Activated naive CD4-positive, alpha-beta T cell treated with anti-CD3 and anti-CD28 coated beads, Interleukin-2, amount 50 U/mL, for 24 hours (primary cell): Measurements from ENCODE around the gene PPFIA1.

ENCODE experiments used
- H3K27ac Mint-ChIP-seq: one replicate; pipeline ENCODE4 v1.8.0; 2021; ENCODE audit warnings: mild to moderate bottlenecking, mixed read lengths
- H3K27me3 Mint-ChIP-seq: one replicate; pipeline ENCODE4 v1.8.0; 2021; ENCODE audit warnings: mixed read lengths
- H3K36me3 Mint-ChIP-seq: one replicate; pipeline ENCODE4 v1.8.0; 2021; ENCODE audit warnings: mixed read lengths
- H3K4me1 Mint-ChIP-seq: one replicate; pipeline ENCODE4 v1.8.0; 2021; ENCODE audit warnings: mixed read lengths
- H3K4me3 Mint-ChIP-seq: one replicate; pipeline ENCODE4 v1.8.0; 2021; ENCODE audit warnings: mild to moderate bottlenecking, mixed read lengths
- H3K9me3 Mint-ChIP-seq: one replicate; pipeline ENCODE4 v1.8.0; 2021; ENCODE audit warnings: mixed read lengths

PPFIA1 gene

GRCh38 chr11:70270104-70270876 lies at the start of gene PPFIA1:
Gene PPFIA1, plus strand, starts transcription at chr11:70270690. Its CDS starts 1,483 bp downstream, at chr11:70272173.
- Mint-ChIP-seq H3K27me3 (peaks cover 8% of the 10 kb centered on the region), H3K36me3 (peaks cover 10% of the 10 kb centered on the region), H3K4me3 (peak within 1 kb of the TSS; percentile 96), H3K4me1 (peaks cover 35% of the 10 kb centered on the region), H3K27ac (peak within 1 kb of the TSS; percentile 88), H3K9me3 (no peaks in the 10 kb centered on the region)

GRCh38 chr11:70220920-70221319 lies 49.6 kb upstream of the PPFIA1 start:
- peaks cover 1% of the 10 kb centered on the region for H3K36me3 Mint-ChIP-seq

GRCh38 chr11:70225681-70226177 lies 44.8 kb upstream of the PPFIA1 start:
- Mint-ChIP-seq H3K4me3 (no peak overlapping the region), H3K9me3 (no peaks in the 10 kb centered on the region), H3K36me3 (no peaks in the 10 kb centered on the region), H3K27ac (no peak overlapping the region), H3K4me1 (no peaks in the 10 kb centered on the region), H3K27me3 (no peaks in the 10 kb centered on the region)

More at GRCh38 chr11:70220920-70221319, 49.6 kb upstream of the PPFIA1 start:
- Mint-ChIP-seq H3K27ac (no peak overlapping the region), H3K27me3 (peaks cover 4% of the 10 kb centered on the region), H3K4me3 (no peak overlapping the region), H3K4me1 (no peaks in the 10 kb centered on the region), H3K9me3 (no peaks in the 10 kb centered on the region)

GRCh38 chr11:70226183-70226582 lies 44.3 kb upstream of the PPFIA1 start:
- Mint-ChIP-seq H3K9me3 (no peaks in the 10 kb centered on the region), H3K36me3 (no peaks in the 10 kb centered on the region), H3K4me1 (no peaks in the 10 kb centered on the region), H3K27ac (no peak overlapping the region), H3K27me3 (no peaks in the 10 kb centered on the region), H3K4me3 (no peak overlapping the region)

GRCh38 chr11:70226967-70227366 lies 43.5 kb upstream of the PPFIA1 start:
- H3K4me1 Mint-ChIP-seq = no peaks in the 10 kb centered on the region
- no peak overlapping the region for H3K4me3 Mint-ChIP-seq
- no peaks in the 10 kb centered on the region for H3K27me3 Mint-ChIP-seq
- H3K9me3 Mint-ChIP-seq = no peaks in the 10 kb centered on the region
- no peaks in the 10 kb centered on the region for H3K36me3 Mint-ChIP-seq
- no peak overlapping the region for H3K27ac Mint-ChIP-seq

GRCh38 chr11:70229737-70230136 lies 40.8 kb upstream of the PPFIA1 start:
- H3K27ac Mint-ChIP-seq = no peak overlapping the region
- H3K4me1 Mint-ChIP-seq = no peaks in the 10 kb centered on the region
- no peak overlapping the region for H3K4me3 Mint-ChIP-seq
- no peaks in the 10 kb centered on the region for H3K9me3 Mint-ChIP-seq
- no peaks in the 10 kb centered on the region for H3K36me3 Mint-ChIP-seq
- H3K27me3 Mint-ChIP-seq = no peaks in the 10 kb centered on the region

GRCh38 chr11:70230151-70230839 lies 40.2 kb upstream of the PPFIA1 start:
- H3K4me1 Mint-ChIP-seq = no peaks in the 10 kb centered on the region
- no peak overlapping the region for H3K4me3 Mint-ChIP-seq
- no peaks in the 10 kb centered on the region for H3K9me3 Mint-ChIP-seq
- H3K27ac Mint-ChIP-seq = no peak overlapping the region
- H3K27me3 Mint-ChIP-seq = no peaks in the 10 kb centered on the region
- H3K36me3 Mint-ChIP-seq = no peaks in the 10 kb centered on the region

- no peaks in the 10 kb centered on the region for H3K4me1 Mint-ChIP-seq
- no peaks in the 10 kb centered on the region for H3K27me3 Mint-ChIP-seq
- no peaks in the 10 kb centered on the region for H3K9me3 Mint-ChIP-seq
- H3K4me3 Mint-ChIP-seq = no peak overlapping the region
- no peak overlapping the region for H3K27ac Mint-ChIP-seq
- no peaks in the 10 kb centered on the region for H3K36me3 Mint-ChIP-seq
Measured at GRCh38 chr11:70230840-70231710, 39.4 kb upstream of the PPFIA1 start.

GRCh38 chr11:70233034-70233433 lies 37.5 kb upstream of the PPFIA1 start:
- H3K36me3 Mint-ChIP-seq = no peaks in the 10 kb centered on the region
- no peak overlapping the region for H3K4me3 Mint-ChIP-seq
- no peaks in the 10 kb centered on the region for H3K27me3 Mint-ChIP-seq
- H3K9me3 Mint-ChIP-seq = no peaks in the 10 kb centered on the region
- H3K4me1 Mint-ChIP-seq = no peaks in the 10 kb centered on the region
- no peak overlapping the region for H3K27ac Mint-ChIP-seq

GRCh38 chr11:70233511-70233934 lies 37.0 kb upstream of the PPFIA1 start:
- H3K36me3 Mint-ChIP-seq = no peaks in the 10 kb centered on the region
- H3K27ac Mint-ChIP-seq = no peak overlapping the region
- H3K4me3 Mint-ChIP-seq = no peak overlapping the region
- no peaks in the 10 kb centered on the region for H3K9me3 Mint-ChIP-seq
- H3K27me3 Mint-ChIP-seq = no peaks in the 10 kb centered on the region
- no peaks in the 10 kb centered on the region for H3K4me1 Mint-ChIP-seq

- H3K27ac Mint-ChIP-seq = no peak overlapping the region
- no peaks in the 10 kb centered on the region for H3K36me3 Mint-ChIP-seq
- no peaks in the 10 kb centered on the region for H3K9me3 Mint-ChIP-seq
- H3K4me3 Mint-ChIP-seq = no peak overlapping the region
- no peaks in the 10 kb centered on the region for H3K4me1 Mint-ChIP-seq
- no peaks in the 10 kb centered on the region for H3K27me3 Mint-ChIP-seq
Measured at GRCh38 chr11:70233962-70234361, 36.5 kb upstream of the PPFIA1 start.

- Mint-ChIP-seq H3K9me3 (no peaks in the 10 kb centered on the region), H3K4me3 (no peak overlapping the region), H3K27me3 (peaks cover 3% of the 10 kb centered on the region), H3K4me1 (no peaks in the 10 kb centered on the region), H3K27ac (no peak overlapping the region), H3K36me3 (no peaks in the 10 kb centered on the region)
Measured at GRCh38 chr11:70240337-70240736, 30.2 kb upstream of the PPFIA1 start.

GRCh38 chr11:70241709-70242108 lies 28.8 kb upstream of the PPFIA1 start:
- H3K27me3 Mint-ChIP-seq = peaks cover 3% of the 10 kb centered on the region
- no peaks in the 10 kb centered on the region for H3K36me3 Mint-ChIP-seq
- no peak overlapping the region for H3K4me3 Mint-ChIP-seq
- no peak overlapping the region for H3K27ac Mint-ChIP-seq
- H3K9me3 Mint-ChIP-seq = no peaks in the 10 kb centered on the region
- H3K4me1 Mint-ChIP-seq = no peaks in the 10 kb centered on the region

GRCh38 chr11:70242885-70243284 lies 27.6 kb upstream of the PPFIA1 start:
- peaks cover 3% of the 10 kb centered on the region for H3K27me3 Mint-ChIP-seq
- H3K4me1 Mint-ChIP-seq = no peaks in the 10 kb centered on the region
- no peaks in the 10 kb centered on the region for H3K9me3 Mint-ChIP-seq
- H3K4me3 Mint-ChIP-seq = no peak overlapping the region
- H3K27ac Mint-ChIP-seq = no peak overlapping the region
- H3K36me3 Mint-ChIP-seq = no peaks in the 10 kb centered on the region

GRCh38 chr11:70243912-70244652 lies 26.4 kb upstream of the PPFIA1 start:
- Mint-ChIP-seq H3K27ac (peak overlapping the region; percentile 79), H3K4me1 (no peaks in the 10 kb centered on the region), H3K4me3 (no peak overlapping the region), H3K9me3 (no peaks in the 10 kb centered on the region), H3K36me3 (no peaks in the 10 kb centered on the region), H3K27me3 (peaks cover 3% of the 10 kb centered on the region)
